Cardiac fibroblast (primary cell): Measurements from ENCODE around the gene FAXDC2.
A peak's percentile ranks its signal among the peaks of the same experiment; 100 is the strongest.

ENCODE experiments used
- DNase-seq, 2 donors: peaks; one replicate each; pipeline versions ENCODE4 v3.0.0 to v3.0.0-alpha.2; 2010; ENCODE audit warnings: low read depth in 2 of 2
- H3K4me3 ChIP-seq, 2 donors: replicated peaks in 1 of 2; 1 replicate in 1 of 2; 2 replicates in 1 of 2; pipeline ENCODE4 v1.5.1; 2011; ENCODE audit warnings: low read depth in 2 of 2, low read length in 2 of 2, mild to moderate bottlenecking in 2 of 2, moderate library complexity in 1 of 2
- CTCF ChIP-seq: IDR thresholded peaks from one replicate; pipeline ENCODE4 v1.5.1; 2011; ENCODE audit warnings: low read depth, mild to moderate bottlenecking, low read length, inconsistent platforms

Gene FAXDC2

GRCh38 chr5:154895606-154896561, 45.5 kb upstream of the FAXDC2 start:
- DNase-seq: no peak
- no peak overlapping the region for H3K4me3 ChIP-seq
- no peak for TF ChIP-seq CTCF

GRCh38 chr5:154893381-154893780, 43.0 kb upstream of the FAXDC2 start:
- H3K4me3 ChIP-seq: no peak overlapping the region
- TF ChIP-seq CTCF: no peak
- DNase-seq: no peak

DNA sequence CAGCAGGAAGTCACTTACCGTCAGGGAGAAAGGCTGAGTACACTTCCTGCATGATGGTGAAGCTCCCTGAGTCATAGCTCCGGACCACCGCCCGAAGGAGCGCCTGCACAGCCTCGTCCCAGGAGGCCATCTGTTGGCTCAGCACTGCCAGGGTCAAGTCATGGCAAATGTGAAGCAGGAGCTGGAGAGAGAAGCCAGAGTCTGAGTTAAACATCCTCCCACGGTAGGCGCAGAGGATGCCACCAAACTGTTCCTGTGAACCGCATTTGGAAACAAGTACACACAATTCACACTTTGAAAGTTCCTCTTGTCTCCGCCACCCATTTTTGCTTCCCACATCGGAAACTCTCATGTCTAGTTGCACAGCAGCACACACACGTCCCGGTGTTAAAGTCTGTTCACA, 42.0 kb upstream of the FAXDC2 start:
- H3K4me3 ChIP-seq: no peak overlapping the region
- TF ChIP-seq CTCF: no peak
- DNase-seq: peak in 1 of 2 donors; percentile 52

DNA sequence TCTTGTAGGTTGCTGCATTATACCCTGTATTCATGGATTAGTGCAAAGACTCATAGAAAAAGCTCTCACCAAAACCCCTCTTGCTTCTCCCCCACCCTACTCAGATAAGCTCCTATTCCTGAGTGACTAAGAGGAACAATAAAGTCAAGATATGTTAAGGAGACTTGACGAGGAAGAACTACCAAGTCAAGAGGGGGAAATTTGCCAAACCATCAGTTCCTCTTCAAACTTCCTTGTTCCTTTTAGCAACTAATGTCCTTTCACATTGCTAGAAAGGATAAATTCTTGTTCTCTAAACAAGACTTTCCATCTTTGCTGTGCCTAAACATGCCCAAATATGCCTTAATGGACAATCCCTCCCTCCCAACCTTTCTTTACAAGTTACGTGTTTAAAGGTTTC, 35.0 kb upstream of the FAXDC2 start:
- DNase-seq: no peak
- H3K4me3 ChIP-seq: no peak overlapping the region

DNA sequence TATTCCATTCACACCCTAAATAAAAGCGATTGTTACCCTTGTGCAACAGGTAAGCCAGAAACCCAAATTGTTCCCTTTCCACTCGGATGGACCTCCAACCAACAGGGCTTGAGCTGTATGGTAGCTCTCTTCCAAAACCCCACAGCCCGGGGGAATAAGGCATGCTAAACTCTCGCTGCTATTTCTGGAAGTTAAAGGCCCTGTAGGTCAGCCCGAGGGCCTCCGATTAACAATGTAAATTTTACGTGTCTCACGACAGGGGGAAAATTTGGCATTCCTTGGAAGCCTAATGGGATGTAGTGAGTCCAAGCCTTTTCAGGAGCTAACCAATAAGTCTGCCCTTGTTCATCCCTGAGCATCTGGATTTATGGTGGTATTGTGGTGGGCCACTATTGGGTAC, 34.0 kb upstream of the FAXDC2 start:
- no peak for DNase-seq

More for the DNA sequence above, 35.0 kb upstream of the FAXDC2 start:
- TF ChIP-seq CTCF: no peak

GRCh38 chr5:154881986-154882385, 31.6 kb upstream of the FAXDC2 start:
- DNase-seq: peak; percentile 38 to 49
- H3K4me3 ChIP-seq: no peak overlapping the region
- TF ChIP-seq CTCF: no peak

More for the DNA sequence above, 34.0 kb upstream of the FAXDC2 start:
- no peak for TF ChIP-seq CTCF
- no peak overlapping the region for H3K4me3 ChIP-seq
